Tibial artery (tissue), 4 donors: Measurements from ENCODE around the gene SGSM2.

Experiments
- DNase-seq, 2 donors: peaks; one replicate each; pipeline ENCODE4 v3.0.0-alpha.2; 2019
- H3K27ac ChIP-seq, 2 donors: fragments of 200-600 bp; sonication (generic) in 1 of 2; 1 replicate in 1 of 2; 2 replicates in 1 of 2; pipeline ENCODE4 v1.5.1; 2018 to 2019; ENCODE audit warnings: mild to moderate bottlenecking in 1 of 2
- H3K27me3 ChIP-seq, 2 donors: fragments of 200-600 bp; sonication (generic) in 1 of 2; one replicate each; pipeline versions ENCODE4 v1.5.1 to v1.6.0; 2016 to 2019
- H3K36me3 ChIP-seq, 3 donors: fragments of 200-600 bp; sonication (generic) in 2 of 3; one replicate each; pipeline ENCODE4 v1.5.1; 2016 to 2019; ENCODE audit warnings: mild to moderate bottlenecking in 2 of 3
- H3K4me1 ChIP-seq, 4 donors: fragments of 200-600 bp; sonication (generic) in 2 of 4; 1 replicate in 3 of 4; 2 replicates in 1 of 4; pipeline ENCODE4 v1.5.1; 2016 to 2019
- H3K4me3 ChIP-seq, 2 donors: fragments of 200-600 bp; sonication (generic) in 1 of 2; 1 replicate in 1 of 2; 2 replicates in 1 of 2; pipeline ENCODE4 v1.5.1; 2018 to 2019; ENCODE audit warnings: mild to moderate bottlenecking in 2 of 2
- H3K9me3 ChIP-seq, 3 donors: fragments of 200-600 bp; sonication (generic) in 1 of 3; one replicate each; pipeline ENCODE4 v1.5.1; 2016 to 2019
- CTCF ChIP-seq, 2 experiments: fragments of 200-600 bp in 1 of 2; fragments of 450-650 bp in 1 of 2; IDR thresholded peaks; one replicate each; pipeline ENCODE4 v1.5.1; 2017 to 2019; ENCODE audit warnings: antibody characterized with exemption in 2 of 2, mild to moderate bottlenecking in 1 of 2, moderate library complexity in 1 of 2
- intact Hi-C: fragments of 100-400 bp; cut with DNase I; formaldehyde crosslinking; loops from one replicate; pipeline ENCODE4 v1.15.0; 2023; ENCODE audit warnings: low total_unique reads

SGSM2 gene

GRCh38 chr17:2369551-2370210, 32.4 kb downstream of the SGSM2 start:
- Histone ChIP-seq H3K27me3 (no peaks in the 10 kb centered on the region), H3K4me3 (no peak overlapping the region), H3K36me3 (peaks cover 6 to 98% (median 41%) of the 10 kb centered on the region in 3 donors), H3K9me3 (no peaks in the 10 kb centered on the region), H3K27ac (no peak overlapping the region), H3K4me1 (no peaks in the 10 kb centered on the region)
- DNase-seq, result no peak
- intact Hi-C loops, result no loop called here
- no peak for TF ChIP-seq CTCF (IDR thresholded peaks at IDR 0.05)

GRCh38 chr17:2370211-2370589, 32.9 kb downstream of the SGSM2 start:
- no peaks in the 10 kb centered on the region for H3K4me1 ChIP-seq
- no peak for TF ChIP-seq CTCF (IDR thresholded peaks at IDR 0.05)
- H3K36me3 ChIP-seq, result peaks cover 6 to 96% (median 41%) of the 10 kb centered on the region in 3 donors
- H3K27ac ChIP-seq, result no peak overlapping the region
- intact Hi-C loops, result no loop called here
- H3K27me3 ChIP-seq, result no peaks in the 10 kb centered on the region
- DNase-seq, result no peak
- no peak overlapping the region for H3K4me3 ChIP-seq
- no peaks in the 10 kb centered on the region for H3K9me3 ChIP-seq

GRCh38 chr17:2371183-2372130, 34.2 kb downstream of the SGSM2 start:
- no peak overlapping the region for H3K27ac ChIP-seq
- no peak overlapping the region for H3K4me3 ChIP-seq
- intact Hi-C loops, result no loop called here
- H3K9me3 ChIP-seq, result no peaks in the 10 kb centered on the region
- H3K4me1 ChIP-seq, result no peaks in the 10 kb centered on the region
- no peak for TF ChIP-seq CTCF (IDR thresholded peaks at IDR 0.05)
- peaks cover 6 to 98% (median 52%) of the 10 kb centered on the region in 3 donors for H3K36me3 ChIP-seq
- DNase-seq, result no peak
- H3K27me3 ChIP-seq, result no peaks in the 10 kb centered on the region

GRCh38 chr17:2372180-2372579, 34.9 kb downstream of the SGSM2 start:
- Histone ChIP-seq H3K36me3 (peaks cover 6 to 98% (median 58%) of the 10 kb centered on the region in 3 donors), H3K9me3 (no peaks in the 10 kb centered on the region), H3K27ac (no peak overlapping the region), H3K4me1 (no peaks in the 10 kb centered on the region), H3K4me3 (no peak overlapping the region), H3K27me3 (no peaks in the 10 kb centered on the region)
- TF ChIP-seq CTCF (IDR thresholded peaks at IDR 0.05), result no peak
- DNase-seq, result no peak
- intact Hi-C loops, result no loop called here

GRCh38 chr17:2372681-2373080, 35.4 kb downstream of the SGSM2 start:
- H3K27me3 ChIP-seq, result no peaks in the 10 kb centered on the region
- no peak for TF ChIP-seq CTCF (IDR thresholded peaks at IDR 0.05)
- H3K4me1 ChIP-seq, result no peaks in the 10 kb centered on the region
- DNase-seq, result no peak
- no peaks in the 10 kb centered on the region for H3K9me3 ChIP-seq
- no peak overlapping the region for H3K4me3 ChIP-seq
- H3K27ac ChIP-seq, result no peak overlapping the region
- H3K36me3 ChIP-seq, result peaks cover 6 to 98% (median 61%) of the 10 kb centered on the region in 3 donors
- intact Hi-C loops, result no loop called here
